Stimulated activated naive CD8-positive, alpha-beta T cell treated with anti-CD3 and anti-CD28 coated beads, Interleukin-15, Interleukin-2, amounts not matched to agents 100 ng/mL and 50 ng/mL, for 24 hours (primary cell): Measurements from ENCODE around the gene PTPRF.

Experiments
- H3K27ac Mint-ChIP-seq: one replicate; pipeline ENCODE4 v1.8.0; 2021; ENCODE audit warnings: mild to moderate bottlenecking, mixed read lengths
- H3K27me3 Mint-ChIP-seq: one replicate; pipeline ENCODE4 v1.8.0; 2021; ENCODE audit warnings: mixed read lengths
- H3K36me3 Mint-ChIP-seq: one replicate; pipeline ENCODE4 v1.8.0; 2021; ENCODE audit warnings: low read depth, mixed read lengths
- H3K4me1 Mint-ChIP-seq: one replicate; pipeline ENCODE4 v1.8.0; 2021; ENCODE audit warnings: low read depth, mixed read lengths
- H3K4me3 Mint-ChIP-seq: one replicate; pipeline ENCODE4 v1.8.0; 2021; ENCODE audit warnings: mild to moderate bottlenecking, mixed read lengths
- H3K9me3 Mint-ChIP-seq: one replicate; pipeline ENCODE4 v1.8.0; 2021; ENCODE audit warnings: mixed read lengths

PTPRF gene

DNA sequence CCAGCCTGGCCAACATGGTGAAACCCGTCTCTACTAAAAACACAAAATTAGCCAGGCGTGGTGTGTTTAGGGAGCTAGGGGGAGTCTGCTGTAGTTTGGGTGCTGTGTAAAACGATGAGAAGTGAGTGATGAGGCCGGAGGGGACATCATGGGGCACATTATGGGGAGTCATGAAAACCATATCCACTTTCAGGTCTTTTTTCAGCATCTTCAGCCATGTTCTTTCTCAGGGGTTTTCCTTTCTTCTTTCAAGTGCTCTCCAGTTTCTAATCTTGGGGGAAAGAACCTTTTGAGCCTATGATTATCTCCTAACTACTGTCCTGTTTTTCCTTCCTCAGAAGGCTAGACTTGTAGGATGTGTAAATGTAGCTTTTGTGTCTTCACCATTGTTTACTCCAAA, 133.7 kb downstream of the PTPRF start:
- Mint-ChIP-seq H3K4me1 (peaks cover 9% of the 10 kb centered on the region), H3K4me3 (no peak overlapping the region), H3K27ac (peak overlapping the region; percentile 15), H3K36me3 (peaks cover 84% of the 10 kb centered on the region), H3K27me3 (no peaks in the 10 kb centered on the region), H3K9me3 (no peaks in the 10 kb centered on the region)

DNA sequence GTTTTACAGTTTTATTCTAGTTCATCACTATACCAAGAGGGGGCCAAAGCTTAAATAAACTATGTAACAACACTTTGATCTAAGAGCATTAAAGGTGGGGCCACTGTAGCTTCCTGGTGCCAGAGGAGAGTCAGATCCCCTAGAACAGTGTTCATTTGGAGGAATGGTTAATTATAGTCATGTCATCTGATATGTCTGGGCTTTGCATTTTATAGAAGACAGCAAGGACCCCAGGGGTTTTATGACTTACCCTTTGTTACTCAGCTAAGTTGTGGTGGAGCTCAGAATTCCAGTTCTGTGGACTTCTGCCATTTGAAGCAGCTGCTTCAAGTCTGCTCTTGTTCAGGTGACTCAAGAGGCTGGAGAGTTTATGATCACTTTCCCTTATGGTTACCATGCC, 135.9 kb downstream of the PTPRF start:
- Mint-ChIP-seq H3K9me3 (no peaks in the 10 kb centered on the region), H3K36me3 (peaks cover 85% of the 10 kb centered on the region), H3K4me1 (peaks cover 9% of the 10 kb centered on the region), H3K4me3 (no peak overlapping the region), H3K27ac (no peak overlapping the region), H3K27me3 (no peaks in the 10 kb centered on the region)

DNA sequence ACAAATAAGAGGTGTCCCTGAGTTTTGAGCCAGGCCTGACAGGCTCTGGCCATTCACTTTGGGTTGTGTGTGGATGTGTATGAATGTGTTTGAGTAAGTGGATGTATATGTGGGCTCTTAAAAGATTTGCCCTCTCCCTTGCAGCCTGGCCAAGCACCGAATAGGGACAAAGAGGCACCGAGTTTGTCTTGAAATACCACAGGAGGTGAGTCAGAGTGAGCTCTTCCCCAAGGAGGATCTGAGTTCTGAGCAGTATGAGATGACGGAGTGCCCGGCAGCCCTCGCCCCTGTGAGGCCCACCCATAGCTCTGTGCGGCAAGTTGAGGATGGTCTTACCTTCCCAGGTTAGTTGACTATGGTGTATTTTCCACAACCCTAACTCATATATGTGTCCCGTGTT, 138.3 kb downstream of the PTPRF start:
- Mint-ChIP-seq H3K36me3 (peaks cover 84% of the 10 kb centered on the region), H3K9me3 (no peaks in the 10 kb centered on the region), H3K27ac (no peak overlapping the region), H3K27me3 (no peaks in the 10 kb centered on the region), H3K4me1 (peaks cover 6% of the 10 kb centered on the region), H3K4me3 (no peak overlapping the region)

DNA sequence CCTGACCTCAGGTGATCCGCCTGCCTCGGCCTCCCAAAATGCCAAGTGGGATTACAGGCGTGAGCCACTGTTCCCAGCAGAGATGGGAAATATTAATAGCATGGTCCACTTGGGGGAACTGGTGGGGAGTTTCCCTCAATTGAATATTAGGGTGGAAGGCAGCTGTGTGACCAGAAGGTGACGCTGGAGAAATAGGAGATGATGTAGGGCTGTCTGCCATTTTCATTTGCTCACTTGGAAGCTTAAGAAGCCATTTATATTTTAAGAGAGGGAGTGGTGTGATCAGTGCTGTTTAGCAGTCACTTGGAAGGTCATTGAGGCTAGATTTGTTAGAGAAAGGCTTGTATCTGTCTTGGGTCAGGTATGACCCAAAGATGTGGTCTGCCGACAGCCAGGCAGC, 139.2 kb downstream of the PTPRF start:
- H3K4me1 Mint-ChIP-seq: no peaks in the 10 kb centered on the region
- H3K27me3 Mint-ChIP-seq: no peaks in the 10 kb centered on the region
- H3K9me3 Mint-ChIP-seq: no peaks in the 10 kb centered on the region
- peaks cover 81% of the 10 kb centered on the region for H3K36me3 Mint-ChIP-seq
- no peak overlapping the region for H3K27ac Mint-ChIP-seq
- H3K4me3 Mint-ChIP-seq: no peak overlapping the region

DNA sequence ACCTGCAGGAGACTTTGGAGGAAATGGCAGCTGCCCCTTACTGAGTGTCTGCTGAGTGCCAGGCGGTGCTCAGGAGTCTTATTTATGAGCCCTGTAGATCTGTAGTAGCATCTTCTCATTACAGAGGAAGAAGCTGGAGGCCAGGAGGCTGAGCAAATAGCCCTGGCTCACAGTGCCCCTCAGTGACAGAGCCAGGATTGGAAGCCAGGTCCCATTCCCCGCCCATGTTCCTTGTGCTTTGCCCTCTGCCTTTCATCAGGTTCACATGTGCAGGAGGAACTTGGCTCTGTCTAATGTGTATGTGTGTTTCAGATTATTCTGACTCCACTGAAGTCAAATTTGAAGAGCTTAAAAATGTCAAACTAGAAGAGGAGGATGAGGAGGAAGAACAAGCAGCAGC, 140.5 kb downstream of the PTPRF start:
- H3K27ac Mint-ChIP-seq: no peak overlapping the region
- H3K27me3 Mint-ChIP-seq: no peaks in the 10 kb centered on the region
- no peaks in the 10 kb centered on the region for H3K9me3 Mint-ChIP-seq
- no peaks in the 10 kb centered on the region for H3K4me1 Mint-ChIP-seq
- H3K4me3 Mint-ChIP-seq: no peak overlapping the region
- peaks cover 81% of the 10 kb centered on the region for H3K36me3 Mint-ChIP-seq

DNA sequence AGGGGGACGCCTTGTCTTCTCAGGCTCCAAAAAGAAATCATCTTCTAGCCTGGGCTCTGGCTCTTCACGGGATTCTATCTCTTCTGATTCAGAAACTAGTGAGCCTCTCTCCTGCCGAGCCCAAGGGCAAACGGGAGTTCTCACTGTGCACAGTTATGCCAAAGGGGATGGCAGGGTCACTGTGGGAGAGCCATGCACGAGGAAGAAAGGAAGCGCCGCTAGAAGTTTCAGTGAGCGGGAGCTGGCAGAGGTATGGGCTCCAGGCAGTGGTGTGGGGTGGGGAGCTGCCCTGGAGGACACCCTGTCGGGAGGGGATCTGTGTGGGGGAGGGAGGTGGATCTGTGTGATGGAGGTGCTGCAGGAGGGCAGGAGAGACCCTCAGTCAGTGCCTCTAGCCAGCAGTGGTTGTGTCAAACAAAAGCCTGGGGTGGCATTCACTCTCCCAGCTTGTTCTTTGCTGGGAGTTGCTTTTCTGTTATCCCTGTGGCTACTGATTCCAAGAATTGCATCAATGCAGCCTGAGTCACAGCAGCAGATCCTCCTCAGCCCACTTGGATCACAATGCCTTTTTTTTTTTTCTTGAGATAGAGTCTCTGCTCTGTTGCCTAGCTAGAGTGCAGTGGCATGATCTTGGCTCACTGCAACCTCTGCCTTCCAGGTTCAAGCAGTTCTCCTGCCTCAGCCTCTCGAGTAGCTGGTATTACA, 141.1 kb downstream of the PTPRF start:
- peaks cover 75% of the 10 kb centered on the region for H3K36me3 Mint-ChIP-seq

DNA sequence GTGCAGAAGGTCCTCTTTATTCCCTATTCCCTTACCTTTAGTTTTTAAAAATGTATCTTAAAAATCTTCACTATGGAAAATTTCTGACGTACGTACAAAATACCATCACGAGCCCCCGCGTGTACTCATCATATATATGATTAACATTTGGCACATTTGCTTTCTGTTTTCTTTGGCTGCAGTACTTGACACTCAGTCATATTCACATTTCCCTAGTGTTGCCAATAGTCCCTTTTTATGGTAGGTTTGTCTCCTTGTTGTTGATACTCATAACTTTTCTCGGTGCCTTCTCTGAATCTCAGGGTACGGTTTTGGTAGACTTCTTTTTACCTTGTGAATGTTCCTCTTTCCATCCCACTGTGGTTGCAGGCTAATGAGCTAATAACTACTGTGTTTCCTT, 142.6 kb downstream of the PTPRF start:
- Mint-ChIP-seq H3K27ac (no peak overlapping the region), H3K4me3 (no peak overlapping the region), H3K9me3 (no peaks in the 10 kb centered on the region), H3K36me3 (peaks cover 72% of the 10 kb centered on the region), H3K4me1 (no peaks in the 10 kb centered on the region), H3K27me3 (no peaks in the 10 kb centered on the region)

More for the DNA sequence above, 141.1 kb downstream of the PTPRF start:
- H3K27ac Mint-ChIP-seq: no peak overlapping the region
- H3K4me3 Mint-ChIP-seq: no peak overlapping the region
- H3K4me1 Mint-ChIP-seq: no peaks in the 10 kb centered on the region
- no peaks in the 10 kb centered on the region for H3K9me3 Mint-ChIP-seq
- H3K27me3 Mint-ChIP-seq: no peaks in the 10 kb centered on the region
